GM12878 (cell line): ENCODE data around the gene L3MBTL1. TPM values are rescaled to one million over a fixed set of nuclear protein-coding genes. Genes with fewer than 3 reads are reported as not detected.

ENCODE experiments used
- ATAC-seq: fragments of 200-7000 bp; cut with Tn5 transposase; 3 replicates; pipeline ENCODE4 v1.9.1; 2020; ENCODE audit warnings: mild to moderate bottlenecking, moderate library complexity
- BruUV-seq: library from RNA; stranded (reverse); fragments of 400-500 nt; replicated peaks from 2 replicates; lab custom pipeline; 2021; lab: Mats Ljungman, UMichigan
- CTCF ChIA-PET: fragments of 300-600 bp; sonication (Branson Sonifier 250); formaldehyde crosslinking; extraction: SDS; loops from one replicate; lab custom pipeline; 2021; ENCODE audit warnings: inconsistent platforms; lab: Yijun Ruan, JAX
- POLR2A ChIA-PET: fragments of 350-600 bp; formaldehyde crosslinking; extraction: SDS; loops from one replicate; lab custom pipeline; 2021; ENCODE audit warnings: inconsistent platforms; lab: Charles Lee
- RAD21 ChIA-PET: fragments of 300-600 bp; sonication (Branson Sonifier 250); formaldehyde crosslinking; loops from one replicate; lab custom pipeline; 2023; ENCODE audit warnings: antibody characterized with exemption; ENCODE audit not compliant: unreplicated experiment; lab: Charles Lee
- SMC1A ChIA-PET: fragments of 300-600 bp; sonication (Branson Sonifier 250); formaldehyde crosslinking; loops from one replicate; lab custom pipeline; 2023; ENCODE audit not compliant: unreplicated experiment, uncharacterized antibody; lab: Charles Lee
- DNase-seq: peaks from one replicate; pipeline ENCODE4 v3.0.0-alpha.2; 2011; ENCODE audit warnings: low read depth, low spot score
- FAIRE-seq: peaks from 3 replicates; lab custom pipeline; 2011; peaks lifted over from hg19 to GRCh38; lab: Jason Lieb, UNC
- H2AFZ ChIP-seq: 2 replicates; pipeline ENCODE4 v1.6.0; 2011; ENCODE audit warnings: low read depth, low read length, control low read depth; ENCODE audit not compliant: control insufficient read depth
- H3K27ac ChIP-seq: 2 replicates; pipeline ENCODE4 v1.5.1; 2011; ENCODE audit warnings: control low read depth; ENCODE audit not compliant: control insufficient read depth, insufficient read depth
- H3K27me3 ChIP-seq, 2 experiments: replicated peaks in 1 of 2; 2 replicates each; pipeline versions ENCODE4 v1.6.0 to v1.6.1; 2011; ENCODE audit warnings: low read length in 1 of 2; ENCODE audit not compliant: control insufficient read depth in 2 of 2, insufficient read depth in 2 of 2
- H3K36me3 ChIP-seq, 2 experiments: 2 replicates each; pipeline ENCODE4 v1.5.1; 2011; ENCODE audit warnings: low read length in 1 of 2; ENCODE audit not compliant: control insufficient read depth in 2 of 2, insufficient read depth in 2 of 2
- H3K4me1 ChIP-seq: 2 replicates; pipeline ENCODE4 v1.6.1; 2011; ENCODE audit warnings: mild to moderate bottlenecking, low read length, moderate library complexity, mixed read lengths; ENCODE audit not compliant: control insufficient read depth, insufficient read depth
- H3K4me2 ChIP-seq: 2 replicates; pipeline ENCODE4 v1.6.0; 2011; ENCODE audit warnings: control low read depth; ENCODE audit not compliant: control insufficient read depth, insufficient read depth
- H3K4me3 ChIP-seq: fragments of 200-600 bp; sonication (generic); 2 replicates; pipeline ENCODE4 v1.5.1; 2016
- H3K79me2 ChIP-seq: 2 replicates; pipeline ENCODE4 v1.6.0; 2011; ENCODE audit warnings: low read length; ENCODE audit not compliant: control insufficient read depth, insufficient read depth
- H3K9ac ChIP-seq: 2 replicates; pipeline ENCODE4 v1.8.0; 2011; ENCODE audit warnings: low read length, control low read depth, mixed read lengths; ENCODE audit not compliant: control insufficient read depth, insufficient read depth
- H3K9me3 ChIP-seq: replicated peaks from 3 replicates; pipeline ENCODE4 v1.5.1; 2011; ENCODE audit warnings: mild to moderate bottlenecking, low read length; ENCODE audit not compliant: control insufficient read depth, insufficient read depth
- H4K20me1 ChIP-seq: 2 replicates; pipeline ENCODE4 v1.6.0; 2011; ENCODE audit not compliant: control insufficient read depth, insufficient read depth
- DPF2 ChIP-seq: fragments of 450-650 bp; IDR thresholded peaks from 2 replicates; pipeline ENCODE4 v1.6.1; 2017; ENCODE audit warnings: mild to moderate bottlenecking
- ESRRA ChIP-seq: IDR thresholded peaks from 2 replicates; pipeline ENCODE4 v1.6.1; 2012; ENCODE audit warnings: mild to moderate bottlenecking, low read length, improper control_type of control experiment
- PBX3 ChIP-seq: IDR thresholded peaks from 2 replicates; pipeline ENCODE4 v1.6.1; 2011; ENCODE audit warnings: mild to moderate bottlenecking, low read depth, low read length, moderate library complexity; ENCODE audit not compliant: insufficient replicate concordance
- TBL1XR1 ChIP-seq: IDR thresholded peaks from 2 replicates; pipeline ENCODE4 v1.6.1; 2012; ENCODE audit warnings: low read depth, low read length, improper control_type of control experiment
- ZBTB11 ChIP-seq: fragments of 450-650 bp; formaldehyde crosslinking; IDR thresholded peaks from 2 replicates; pipeline ENCODE4 v1.5.0; 2022; ENCODE audit warnings: mild to moderate bottlenecking, missing genetic modification characterization
- WGBS: methylation state at CpG from one replicate; pipeline ENCODE4 v1.1.6; 2016; ENCODE audit warnings: low lambda C conversion rate; ENCODE audit not compliant: insufficient replicate concordance, insufficient coverage; ENCODE audit errors: missing lambda C conversion rate; 5-methylcytosine and 5-hydroxymethylcytosine counted together
- in situ Hi-C: fragments of 300-500 bp; cut with MboI; formaldehyde crosslinking; loops from 9 replicates; pipeline ENCODE4 v1.14.3; 2018; ENCODE audit warnings: mixed read lengths
- intact Hi-C: fragments of 100-400 bp; cut with micrococcal nuclease; formaldehyde crosslinking; loops from one replicate; pipeline ENCODE4 v1.14.2; 2022; ENCODE audit not compliant: unreplicated experiment
- polyA plus RNA-seq, 11 experiments: library from polyadenylated mRNA; depleted of rRNA in 4 of 11; unstranded in 6 of 11; stranded (reverse) in 5 of 11; fragments of >200 nt; fragmentation: Nextera tagmentation in 4 of 11; fragmentation: Illumina TruSeq in 1 of 11; extraction: Ambion mirVana in 4 of 11; extraction: Trizol in 1 of 11; gene quantifications; 1 replicate in 1 of 11; 2 replicates in 10 of 11; pipeline versions ENCODE4 v1.2.1 to v1.2.3, GENCODE V29; 2011 to 2016; ENCODE audit warnings: inconsistent platforms in 2 of 11, missing spikeins in 2 of 11, low read depth in 1 of 11
- total RNA-seq, 4 experiments: library from RNA; depleted of rRNA in 3 of 4; stranded (reverse); fragments of >200 nt in 3 of 4; fragmentation: Illumina TruSeq in 1 of 4; extraction: Trizol in 1 of 4; gene quantifications; 2 replicates each; pipeline versions ENCODE4 v1.2.1 to v1.2.3, GENCODE V29; 2013 to 2021

The L3MBTL1 gene
- total and polyA plus RNA-seq, 10 of the 15 experiments (the other 5 are each of a cell fraction or from before 2014, with no cell fraction given): 0.56 to 6.6 (median 3.9) TPM

DNA sequence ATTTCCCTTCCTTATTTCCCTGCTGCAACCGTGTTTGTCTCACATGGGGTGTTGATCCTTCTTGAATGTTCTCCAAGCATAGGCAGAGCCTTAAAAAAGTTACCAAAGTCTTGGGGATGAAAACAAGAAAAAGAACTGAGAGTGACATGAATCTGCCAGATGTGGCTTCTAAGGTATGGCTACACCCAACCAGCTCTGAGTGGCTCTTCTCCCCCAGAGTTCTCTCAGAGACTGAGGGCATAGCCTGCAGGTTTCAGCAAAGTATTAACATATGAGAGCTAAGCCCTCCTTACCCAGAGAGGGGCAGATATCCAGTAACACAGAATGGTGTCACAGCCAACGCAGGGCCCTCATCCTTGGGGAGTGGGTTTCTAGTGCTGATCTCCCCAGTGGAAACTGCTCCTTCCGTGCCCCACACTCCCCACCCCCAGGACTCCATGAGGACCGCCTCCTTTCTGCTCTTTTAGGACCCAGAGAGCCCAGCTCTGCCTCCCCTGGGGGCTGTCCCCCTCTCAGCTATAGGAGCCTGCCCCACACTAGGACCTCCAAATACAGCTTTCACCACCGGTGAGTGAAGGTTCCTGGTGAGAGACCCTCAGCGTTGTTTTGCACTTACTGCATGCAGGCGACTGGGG is 28.0 kb downstream of the L3MBTL1 start:
- 57% methylated on average over 7 of the region's 7 CpGs for WGBS
- H3K27ac ChIP-seq: no peak overlapping the region
- BruUV-seq: no TSS peak
- H3K79me2 ChIP-seq: no peaks in the 10 kb centered on the region
- in situ Hi-C loops: loop anchor here (5.0 kb wide), 2 partner anchors 157 to 547 kb away; no protein-coding TSS in a partner anchor
- TF ChIP-seq TBL1XR1: no peak
- no peak for TF ChIP-seq ESRRA
- TF ChIP-seq DPF2: no peak
- no peak for TF ChIP-seq ZBTB11 (CRISPR knock-in tag)
- no peak for TF ChIP-seq PBX3
- H3K27me3 ChIP-seq: no peaks in the 10 kb centered on the region; a peak in 1 of 4 replicates
- H4K20me1 ChIP-seq: no peaks in the 10 kb centered on the region
- ChIA-PET CTCF (interaction anchor here (1.3 to 6.8 kb wide), 4 partner anchors 86 to 547 kb away, joined by 3 to 100 read pairs (median 35); no protein-coding TSS in a partner anchor), POLR2A (no interaction called here), SMC1A (interaction anchor here (1.1 to 1.3 kb wide), 2 partner anchors 157 to 556 kb away, joined by 4 read pairs; no protein-coding TSS in a partner anchor), RAD21 (interaction anchor here (4.9 kb wide), 1 partner anchor 157 kb away, joined by 62 read pairs; no protein-coding TSS in a partner anchor)
- H3K4me2 ChIP-seq: no peak overlapping the region
- H3K4me3 ChIP-seq: no peak overlapping the region
- no peak for ATAC-seq
- no peak for FAIRE-seq
- DNase-seq: no peak
- no peaks in the 10 kb centered on the region for H3K4me1 ChIP-seq
- H3K36me3 ChIP-seq: no peaks in the 10 kb centered on the region; a peak in 1 of 4 replicates
- intact Hi-C loops: loop anchor here (10.0 kb wide), 1 partner anchor 639 kb away; no protein-coding TSS in a partner anchor
- H2AFZ ChIP-seq: no peak overlapping the region
- H3K9me3 ChIP-seq: no peaks in the 10 kb centered on the region
- H3K9ac ChIP-seq: no peak overlapping the region
